GM12873 (cell line): ENCODE data around the gene ATP10D.

Source experiments
- CTCF ChIP-seq: IDR thresholded peaks from 2 replicates; pipeline ENCODE4 v1.5.1; 2012; ENCODE audit warnings: low read depth, mild to moderate bottlenecking, moderate library complexity, low read length, control low read depth; ENCODE audit not compliant: insufficient read depth; ENCODE audit errors: missing control alignments

ATP10D gene

GRCh38 chr4:47598896-47599295 lies 113.8 kb downstream of the ATP10D start:
- no peak for TF ChIP-seq CTCF

GRCh38 chr4:47606482-47606881 lies 121.4 kb downstream of the ATP10D start:
- no peak for TF ChIP-seq CTCF

DNA sequence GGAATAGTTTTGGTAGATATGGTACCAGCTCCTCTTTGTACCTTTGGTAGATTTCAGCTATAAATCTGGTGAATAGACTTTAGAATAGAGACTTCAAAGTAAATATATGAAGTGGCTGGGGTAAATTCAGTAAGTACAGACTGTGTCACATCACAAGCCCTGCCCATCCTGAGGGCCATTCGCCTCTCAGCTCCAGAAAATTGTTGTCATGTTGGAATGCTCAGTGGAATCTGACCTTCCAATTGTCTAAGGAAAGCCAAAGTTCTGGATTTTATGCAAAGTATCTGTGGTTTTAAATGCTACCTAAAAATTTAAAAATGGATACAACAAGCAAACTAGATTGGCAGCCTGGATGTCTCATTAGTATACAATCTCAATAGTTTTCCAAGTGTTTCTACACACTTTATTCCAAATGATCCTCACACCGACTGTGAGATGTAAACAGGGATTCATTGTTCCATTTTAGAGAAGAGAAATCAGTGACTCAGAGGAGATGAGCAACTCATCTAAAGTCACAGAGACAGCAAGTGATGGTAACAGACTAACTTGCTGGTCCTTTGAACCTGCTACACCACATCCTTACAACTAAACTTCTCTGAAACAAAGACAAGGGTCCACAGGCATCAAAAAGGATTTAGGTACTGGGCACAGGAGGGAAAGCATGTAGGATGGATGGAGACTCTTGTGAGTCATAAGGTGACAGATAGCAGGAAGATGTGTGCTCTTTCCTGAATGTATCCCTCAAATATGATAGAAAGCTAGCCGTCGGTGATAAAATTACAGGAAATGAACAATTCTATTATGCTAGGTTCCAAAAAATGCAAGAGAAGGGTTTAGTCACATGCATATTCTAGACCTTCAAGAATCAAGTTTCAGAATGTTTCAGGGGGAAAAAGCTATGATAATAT lies 127.3 kb downstream of the ATP10D start:
- TF ChIP-seq CTCF = no peak

- TF ChIP-seq CTCF = no peak
These were observed 130.3 kb downstream of the ATP10D start for GRCh38 chr4:47615385-47615784.

DNA sequence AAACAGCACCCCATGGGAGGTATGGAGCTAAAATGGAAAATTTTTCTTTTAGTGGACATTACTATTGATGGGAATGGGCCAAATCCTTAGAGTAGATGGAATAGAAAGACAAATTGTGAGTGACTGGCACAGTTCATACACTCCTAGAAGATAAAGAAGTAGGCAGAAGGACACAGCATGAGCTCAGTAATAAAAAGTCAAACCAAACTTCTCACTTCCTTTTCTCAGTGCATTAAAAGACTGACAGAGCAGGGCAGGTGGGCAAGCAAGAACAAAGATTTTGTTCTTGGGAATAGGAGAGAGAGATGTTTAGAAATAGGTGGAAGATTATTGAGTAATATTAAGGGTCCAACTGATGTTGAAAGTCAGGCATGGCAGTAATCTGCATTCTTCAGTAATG lies 132.5 kb downstream of the ATP10D start:
- no peak for TF ChIP-seq CTCF

DNA sequence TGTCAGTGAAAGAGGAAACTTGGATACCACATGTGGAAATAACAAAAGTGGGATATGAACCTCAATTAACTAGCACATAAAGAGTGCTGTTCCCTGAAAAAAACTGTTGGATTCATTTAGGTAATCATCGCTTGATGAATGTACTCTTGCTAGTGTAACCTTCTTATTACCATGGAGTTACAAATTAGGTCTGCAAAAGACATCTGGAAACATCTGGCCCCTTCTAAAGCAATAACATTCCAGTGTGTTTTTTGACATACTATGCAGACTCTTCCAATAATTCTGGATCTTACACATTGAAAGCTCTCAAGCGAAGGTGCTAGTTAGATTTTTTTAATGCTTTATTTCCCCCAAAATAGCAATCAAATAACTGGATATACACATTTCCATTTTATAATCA lies 134.6 kb downstream of the ATP10D start:
- no peak for TF ChIP-seq CTCF

- no peak for TF ChIP-seq CTCF
These were observed 136.1 kb downstream of the ATP10D start for GRCh38 chr4:47621181-47621580.
